MM.1S (cell line): Measurements from ENCODE around the gene ANKHD1.

Experiments used
- DNase-seq: peaks from one replicate; pipeline ENCODE4 v3.0.0-alpha.2; 2015
- H2AFZ ChIP-seq: fragments of 300-600 bp; sonication (generic); 2 replicates; pipeline ENCODE4 v1.6.0; 2016; ENCODE audit warnings: antibody characterized with exemption, low read length
- H3F3A ChIP-seq: fragments of 300-600 bp; sonication (generic); 2 replicates; pipeline ENCODE4 v1.6.1; 2016; ENCODE audit warnings: mild to moderate bottlenecking, antibody characterized with exemption, low read length, moderate library complexity, mixed read lengths; ENCODE audit not compliant: insufficient read depth
- H3K27ac ChIP-seq: fragments of 300-600 bp; sonication (generic); 2 replicates; pipeline ENCODE4 v1.5.1; 2016; ENCODE audit warnings: mild to moderate bottlenecking, low read length
- H3K27me3 ChIP-seq: fragments of 300-600 bp; sonication (generic); replicated peaks from 2 replicates; pipeline ENCODE4 v1.6.0; 2016; ENCODE audit warnings: low read length; ENCODE audit not compliant: insufficient read depth
- H3K36me3 ChIP-seq: fragments of 300-600 bp; sonication (generic); replicated peaks from 2 replicates; pipeline ENCODE4 v1.6.1; 2016; ENCODE audit warnings: mild to moderate bottlenecking, low read length, mixed read lengths; ENCODE audit not compliant: insufficient read depth
- H3K4me1 ChIP-seq: fragments of 300-600 bp; sonication (generic); 2 replicates; pipeline ENCODE4 v1.6.1; 2016; ENCODE audit warnings: low read length, mixed read lengths
- H3K4me2 ChIP-seq: fragments of 300-600 bp; sonication (generic); 2 replicates; pipeline ENCODE4 v1.6.0; 2016; ENCODE audit warnings: low read depth, low read length
- H3K4me3 ChIP-seq: fragments of 300-600 bp; sonication (generic); 2 replicates; pipeline ENCODE4 v1.5.1; 2016; ENCODE audit warnings: low read length, mixed read lengths
- H3K79me2 ChIP-seq: fragments of 300-600 bp; sonication (generic); 2 replicates; pipeline ENCODE4 v1.6.1; 2016; ENCODE audit warnings: mixed run types, low read length, mixed read lengths
- H3K9ac ChIP-seq: fragments of 300-600 bp; sonication (generic); 2 replicates; pipeline ENCODE4 v1.6.1; 2016; ENCODE audit warnings: low read length, mixed read lengths
- H3K9me2 ChIP-seq: fragments of 300-600 bp; sonication (generic); replicated peaks from 2 replicates; pipeline ENCODE4 v1.6.1; 2016; ENCODE audit warnings: mild to moderate bottlenecking, low read length, mixed read lengths; ENCODE audit not compliant: insufficient read depth
- H3K9me3 ChIP-seq: fragments of 300-600 bp; sonication (generic); replicated peaks from 2 replicates; pipeline ENCODE4 v1.6.1; 2016; ENCODE audit warnings: mild to moderate bottlenecking, low read length, mixed read lengths; ENCODE audit not compliant: insufficient read depth
- H4K20me1 ChIP-seq: fragments of 300-600 bp; sonication (generic); 2 replicates; pipeline ENCODE4 v1.6.1; 2016; ENCODE audit warnings: mild to moderate bottlenecking, low read length, moderate library complexity, mixed read lengths; ENCODE audit not compliant: insufficient read depth
- EZH2 ChIP-seq: fragments of 300-600 bp; sonication (generic); optimal IDR thresholded peaks from 2 replicates; pipeline ENCODE3; 2017; ENCODE audit warnings: low read depth, mild to moderate bottlenecking, antibody characterized with exemption, low read length, mixed read lengths
- EZH2phosphoT487 ChIP-seq: fragments of 300-600 bp; sonication (generic); IDR thresholded peaks from 2 replicates; pipeline ENCODE4 v1.6.1; 2018; ENCODE audit warnings: antibody characterized with exemption, low read length
- TF ChIP-seq, protein P1 (sequence below): fragments of 300-600 bp; sonication (generic); IDR thresholded peaks from 2 replicates; pipeline ENCODE4 v1.5.1; 2016; ENCODE audit warnings: antibody characterized with exemption, low read length, mixed read lengths

ANKHD1 gene

DNA sequence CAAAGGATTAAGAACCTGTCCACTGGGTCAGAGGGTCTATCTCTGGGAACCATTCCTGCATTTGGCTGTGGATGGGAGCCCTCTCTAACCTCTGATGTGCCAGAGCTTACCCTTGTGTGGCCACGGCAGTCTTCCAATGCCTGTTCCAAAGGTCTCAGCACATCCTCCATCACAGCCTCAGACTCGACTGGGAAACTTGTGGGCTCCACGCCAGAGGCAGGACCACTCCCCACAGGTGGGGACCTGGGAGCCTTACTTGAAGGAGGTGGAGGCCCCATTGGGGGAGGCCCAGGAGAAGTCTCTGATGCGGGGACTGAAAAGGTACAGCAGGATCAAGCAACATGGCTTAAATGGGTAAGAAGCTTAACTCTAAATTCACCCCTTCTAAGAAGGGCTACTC lies 150.2 kb downstream of the ANKHD1 start:
- Histone ChIP-seq H3K4me3 (no peak overlapping the region), H3K27me3 (no peaks in the 10 kb centered on the region), H3K9me2 (no peaks in the 10 kb centered on the region), H3K36me3 (0 out of 2 replicates have a peak, but pooled peaks cover 4% of the 10 kb centered on the region), H3K9ac (no peak overlapping the region), H3F3A (no peaks in the 10 kb centered on the region; the same call in 1 of the 2 replicates), H3K4me2 (no peak overlapping the region), H3K27ac (no peak overlapping the region), H3K79me2 (peaks cover 48% of the 10 kb centered on the region), H2AFZ (no peak overlapping the region), H4K20me1 (0 out of 2 replicates have a peak, but pooled peaks cover 4% of the 10 kb centered on the region), H3K4me1 (peaks cover 15% of the 10 kb centered on the region), H3K9me3 (no peaks in the 10 kb centered on the region)
- no peak for TF ChIP-seq EZH2
- no peak for TF ChIP-seq EZH2phosphoT487
- no peak for DNase-seq

DNA sequence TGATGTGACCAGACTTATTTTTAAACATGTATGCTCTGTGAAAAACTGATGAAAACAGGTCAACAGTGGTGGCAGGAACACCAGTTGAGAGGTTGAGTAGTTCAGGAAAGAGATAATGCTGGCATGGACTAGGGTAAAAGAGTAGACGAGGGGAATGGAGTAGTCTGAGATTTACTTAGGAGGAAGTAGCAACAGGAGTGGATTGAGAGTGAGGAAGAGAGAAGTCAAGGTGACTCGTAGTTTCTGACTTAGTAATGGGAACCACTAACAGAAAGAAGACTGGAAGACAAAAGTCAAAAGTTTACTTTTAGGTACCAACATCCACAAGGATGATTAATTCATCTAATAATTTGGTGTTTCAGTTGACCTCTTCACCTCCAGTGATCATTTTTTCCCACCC lies 152.0 kb downstream of the ANKHD1 start:
- Histone ChIP-seq H3K36me3 (0 out of 2 replicates have a peak, but pooled peaks cover 4% of the 10 kb centered on the region), H3K4me3 (no peak overlapping the region), H4K20me1 (0 out of 2 replicates have a peak, but pooled peaks cover 4% of the 10 kb centered on the region), H3K4me1 (peaks cover 19% of the 10 kb centered on the region), H3K4me2 (no peak overlapping the region), H2AFZ (no peak overlapping the region), H3K9ac (no peak overlapping the region), H3K27ac (no peak overlapping the region), H3F3A (no peaks in the 10 kb centered on the region; the same call in 1 of the 2 replicates), H3K79me2 (peaks cover 52% of the 10 kb centered on the region), H3K9me2 (no peaks in the 10 kb centered on the region), H3K9me3 (no peaks in the 10 kb centered on the region), H3K27me3 (no peaks in the 10 kb centered on the region)
- TF ChIP-seq EZH2 (no peak), EZH2phosphoT487 (no peak)
- TF ChIP-seq, protein P1, sequence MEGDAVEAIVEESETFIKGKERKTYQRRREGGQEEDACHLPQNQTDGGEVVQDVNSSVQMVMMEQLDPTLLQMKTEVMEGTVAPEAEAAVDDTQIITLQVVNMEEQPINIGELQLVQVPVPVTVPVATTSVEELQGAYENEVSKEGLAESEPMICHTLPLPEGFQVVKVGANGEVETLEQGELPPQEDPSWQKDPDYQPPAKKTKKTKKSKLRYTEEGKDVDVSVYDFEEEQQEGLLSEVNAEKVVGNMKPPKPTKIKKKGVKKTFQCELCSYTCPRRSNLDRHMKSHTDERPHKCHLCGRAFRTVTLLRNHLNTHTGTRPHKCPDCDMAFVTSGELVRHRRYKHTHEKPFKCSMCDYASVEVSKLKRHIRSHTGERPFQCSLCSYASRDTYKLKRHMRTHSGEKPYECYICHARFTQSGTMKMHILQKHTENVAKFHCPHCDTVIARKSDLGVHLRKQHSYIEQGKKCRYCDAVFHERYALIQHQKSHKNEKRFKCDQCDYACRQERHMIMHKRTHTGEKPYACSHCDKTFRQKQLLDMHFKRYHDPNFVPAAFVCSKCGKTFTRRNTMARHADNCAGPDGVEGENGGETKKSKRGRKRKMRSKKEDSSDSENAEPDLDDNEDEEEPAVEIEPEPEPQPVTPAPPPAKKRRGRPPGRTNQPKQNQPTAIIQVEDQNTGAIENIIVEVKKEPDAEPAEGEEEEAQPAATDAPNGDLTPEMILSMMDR: no peak
- DNase-seq: no peak

- TF ChIP-seq, protein P1: no peak
- TF ChIP-seq EZH2phosphoT487 (no peak), EZH2 (no peak)
- Histone ChIP-seq H3K36me3 (0 out of 2 replicates have a peak, but pooled peaks cover 4% of the 10 kb centered on the region), H2AFZ (no peak overlapping the region), H3K4me3 (no peak overlapping the region), H3K9ac (no peak overlapping the region), H3K9me3 (no peaks in the 10 kb centered on the region), H3K4me1 (peaks cover 19% of the 10 kb centered on the region), H3F3A (no peaks in the 10 kb centered on the region; the same call in 1 of the 2 replicates), H4K20me1 (0 out of 2 replicates have a peak, but pooled peaks cover 4% of the 10 kb centered on the region), H3K9me2 (no peaks in the 10 kb centered on the region), H3K79me2 (peaks cover 52% of the 10 kb centered on the region), H3K27me3 (no peaks in the 10 kb centered on the region), H3K27ac (no peak overlapping the region), H3K4me2 (no peak overlapping the region)
- no peak for DNase-seq
These were observed 152.8 kb downstream of the ANKHD1 start for GRCh38 chr5:140554454-140554853.

- H3K79me2 ChIP-seq: peaks cover 52% of the 10 kb centered on the region
- TF ChIP-seq EZH2phosphoT487: no peak
- TF ChIP-seq, protein P1: no peak
- no peak for TF ChIP-seq EZH2
- H3K9me3 ChIP-seq: no peaks in the 10 kb centered on the region
- H3K27ac ChIP-seq: peak overlapping the region; percentile 55; the same call in 1 of the 2 replicates
- H2AFZ ChIP-seq: no peak overlapping the region
- H3K4me2 ChIP-seq: peak overlapping the region; percentile 87
- H4K20me1 ChIP-seq: 0 out of 2 replicates have a peak, but pooled peaks cover 4% of the 10 kb centered on the region
- no peaks in the 10 kb centered on the region for H3K9me2 ChIP-seq
- no peaks in the 10 kb centered on the region for H3K27me3 ChIP-seq
- peaks cover 19% of the 10 kb centered on the region for H3K4me1 ChIP-seq
- H3K4me3 ChIP-seq: peak overlapping the region; percentile 77
- H3K36me3 ChIP-seq: no peaks in the 10 kb centered on the region
- peak; percentile 23 for DNase-seq
- H3F3A ChIP-seq: no peaks in the 10 kb centered on the region; the same call in 1 of the 2 replicates
- H3K9ac ChIP-seq: peak overlapping the region; percentile 82; the same call in 1 of the 2 replicates
These were observed 154.2 kb downstream of the ANKHD1 start for GRCh38 chr5:140555747-140556312.
